MM.1S (cell line): ENCODE results near the gene CRIP3.

Experiments used
- DNase-seq: peaks from one replicate; pipeline ENCODE4 v3.0.0-alpha.2; 2015
- H2AFZ ChIP-seq: fragments of 300-600 bp; sonication (generic); 2 replicates; pipeline ENCODE4 v1.6.0; 2016; ENCODE audit warnings: antibody characterized with exemption, low read length
- H3F3A ChIP-seq: fragments of 300-600 bp; sonication (generic); 2 replicates; pipeline ENCODE4 v1.6.1; 2016; ENCODE audit warnings: mild to moderate bottlenecking, antibody characterized with exemption, low read length, moderate library complexity, mixed read lengths; ENCODE audit not compliant: insufficient read depth
- H3K27ac ChIP-seq: fragments of 300-600 bp; sonication (generic); 2 replicates; pipeline ENCODE4 v1.5.1; 2016; ENCODE audit warnings: mild to moderate bottlenecking, low read length
- H3K27me3 ChIP-seq: fragments of 300-600 bp; sonication (generic); replicated peaks from 2 replicates; pipeline ENCODE4 v1.6.0; 2016; ENCODE audit warnings: low read length; ENCODE audit not compliant: insufficient read depth
- H3K36me3 ChIP-seq: fragments of 300-600 bp; sonication (generic); replicated peaks from 2 replicates; pipeline ENCODE4 v1.6.1; 2016; ENCODE audit warnings: mild to moderate bottlenecking, low read length, mixed read lengths; ENCODE audit not compliant: insufficient read depth
- H3K4me1 ChIP-seq: fragments of 300-600 bp; sonication (generic); 2 replicates; pipeline ENCODE4 v1.6.1; 2016; ENCODE audit warnings: low read length, mixed read lengths
- H3K4me2 ChIP-seq: fragments of 300-600 bp; sonication (generic); 2 replicates; pipeline ENCODE4 v1.6.0; 2016; ENCODE audit warnings: low read depth, low read length
- H3K4me3 ChIP-seq: fragments of 300-600 bp; sonication (generic); 2 replicates; pipeline ENCODE4 v1.5.1; 2016; ENCODE audit warnings: low read length, mixed read lengths
- H3K79me2 ChIP-seq: fragments of 300-600 bp; sonication (generic); 2 replicates; pipeline ENCODE4 v1.6.1; 2016; ENCODE audit warnings: mixed run types, low read length, mixed read lengths
- H3K9ac ChIP-seq: fragments of 300-600 bp; sonication (generic); 2 replicates; pipeline ENCODE4 v1.6.1; 2016; ENCODE audit warnings: low read length, mixed read lengths
- H3K9me2 ChIP-seq: fragments of 300-600 bp; sonication (generic); replicated peaks from 2 replicates; pipeline ENCODE4 v1.6.1; 2016; ENCODE audit warnings: mild to moderate bottlenecking, low read length, mixed read lengths; ENCODE audit not compliant: insufficient read depth
- H3K9me3 ChIP-seq: fragments of 300-600 bp; sonication (generic); replicated peaks from 2 replicates; pipeline ENCODE4 v1.6.1; 2016; ENCODE audit warnings: mild to moderate bottlenecking, low read length, mixed read lengths; ENCODE audit not compliant: insufficient read depth
- H4K20me1 ChIP-seq: fragments of 300-600 bp; sonication (generic); 2 replicates; pipeline ENCODE4 v1.6.1; 2016; ENCODE audit warnings: mild to moderate bottlenecking, low read length, moderate library complexity, mixed read lengths; ENCODE audit not compliant: insufficient read depth
- EZH2 ChIP-seq: fragments of 300-600 bp; sonication (generic); optimal IDR thresholded peaks from 2 replicates; pipeline ENCODE3; 2017; ENCODE audit warnings: low read depth, mild to moderate bottlenecking, antibody characterized with exemption, low read length, mixed read lengths
- EZH2phosphoT487 ChIP-seq: fragments of 300-600 bp; sonication (generic); IDR thresholded peaks from 2 replicates; pipeline ENCODE4 v1.6.1; 2018; ENCODE audit warnings: antibody characterized with exemption, low read length
- TF ChIP-seq, protein P1 (sequence below): fragments of 300-600 bp; sonication (generic); IDR thresholded peaks from 2 replicates; pipeline ENCODE4 v1.5.1; 2016; ENCODE audit warnings: antibody characterized with exemption, low read length, mixed read lengths

Gene CRIP3

DNA sequence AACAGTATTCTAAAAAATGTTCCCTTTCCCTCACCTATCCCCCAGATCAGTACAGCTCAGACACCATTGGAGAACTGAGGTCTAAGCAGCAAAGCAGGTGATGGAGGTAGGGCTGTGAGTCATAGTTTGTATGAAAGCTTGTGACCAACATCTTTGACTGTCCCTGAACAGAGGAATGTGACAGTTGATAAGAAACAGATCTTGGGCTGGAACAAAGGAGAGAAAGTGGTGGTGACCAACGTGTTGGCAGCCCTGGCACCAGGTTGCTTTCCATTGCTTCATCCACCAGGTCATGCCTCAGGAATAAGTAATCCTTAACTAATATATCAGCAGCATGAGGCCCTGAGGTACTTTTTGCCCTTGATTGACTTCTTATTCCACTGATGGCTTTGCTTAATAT lies 19.9 kb upstream of the CRIP3 start:
- Histone ChIP-seq H2AFZ (no peak overlapping the region), H3K9ac (no peak overlapping the region), H3K27ac (no peak overlapping the region), H3K4me3 (no peak overlapping the region), H3K9me2 (no peaks in the 10 kb centered on the region), H3K27me3 (no peaks in the 10 kb centered on the region), H3K79me2 (no peaks in the 10 kb centered on the region), H3K36me3 (no peaks in the 10 kb centered on the region), H3K9me3 (no peaks in the 10 kb centered on the region), H3K4me1 (no peaks in the 10 kb centered on the region), H3K4me2 (no peak overlapping the region), H3F3A (no peaks in the 10 kb centered on the region), H4K20me1 (no peaks in the 10 kb centered on the region)
- TF ChIP-seq EZH2: no peak
- TF ChIP-seq, protein P1, sequence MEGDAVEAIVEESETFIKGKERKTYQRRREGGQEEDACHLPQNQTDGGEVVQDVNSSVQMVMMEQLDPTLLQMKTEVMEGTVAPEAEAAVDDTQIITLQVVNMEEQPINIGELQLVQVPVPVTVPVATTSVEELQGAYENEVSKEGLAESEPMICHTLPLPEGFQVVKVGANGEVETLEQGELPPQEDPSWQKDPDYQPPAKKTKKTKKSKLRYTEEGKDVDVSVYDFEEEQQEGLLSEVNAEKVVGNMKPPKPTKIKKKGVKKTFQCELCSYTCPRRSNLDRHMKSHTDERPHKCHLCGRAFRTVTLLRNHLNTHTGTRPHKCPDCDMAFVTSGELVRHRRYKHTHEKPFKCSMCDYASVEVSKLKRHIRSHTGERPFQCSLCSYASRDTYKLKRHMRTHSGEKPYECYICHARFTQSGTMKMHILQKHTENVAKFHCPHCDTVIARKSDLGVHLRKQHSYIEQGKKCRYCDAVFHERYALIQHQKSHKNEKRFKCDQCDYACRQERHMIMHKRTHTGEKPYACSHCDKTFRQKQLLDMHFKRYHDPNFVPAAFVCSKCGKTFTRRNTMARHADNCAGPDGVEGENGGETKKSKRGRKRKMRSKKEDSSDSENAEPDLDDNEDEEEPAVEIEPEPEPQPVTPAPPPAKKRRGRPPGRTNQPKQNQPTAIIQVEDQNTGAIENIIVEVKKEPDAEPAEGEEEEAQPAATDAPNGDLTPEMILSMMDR: no peak
- no peak for TF ChIP-seq EZH2phosphoT487
- DNase-seq: no peak

GRCh38 chr6:43325876-43326275 lies 17.2 kb upstream of the CRIP3 start:
- TF ChIP-seq EZH2phosphoT487 (no peak), EZH2 (no peak)
- TF ChIP-seq, protein P1: no peak
- Histone ChIP-seq H3K9me2 (no peaks in the 10 kb centered on the region), H3K4me2 (no peak overlapping the region), H3K9me3 (no peaks in the 10 kb centered on the region), H3K27me3 (no peaks in the 10 kb centered on the region), H4K20me1 (no peaks in the 10 kb centered on the region), H3K79me2 (no peaks in the 10 kb centered on the region), H2AFZ (no peak overlapping the region), H3K27ac (no peak overlapping the region), H3K9ac (no peak overlapping the region), H3K36me3 (no peaks in the 10 kb centered on the region), H3K4me3 (no peak overlapping the region), H3F3A (no peaks in the 10 kb centered on the region), H3K4me1 (no peaks in the 10 kb centered on the region)
- no peak for DNase-seq

DNA sequence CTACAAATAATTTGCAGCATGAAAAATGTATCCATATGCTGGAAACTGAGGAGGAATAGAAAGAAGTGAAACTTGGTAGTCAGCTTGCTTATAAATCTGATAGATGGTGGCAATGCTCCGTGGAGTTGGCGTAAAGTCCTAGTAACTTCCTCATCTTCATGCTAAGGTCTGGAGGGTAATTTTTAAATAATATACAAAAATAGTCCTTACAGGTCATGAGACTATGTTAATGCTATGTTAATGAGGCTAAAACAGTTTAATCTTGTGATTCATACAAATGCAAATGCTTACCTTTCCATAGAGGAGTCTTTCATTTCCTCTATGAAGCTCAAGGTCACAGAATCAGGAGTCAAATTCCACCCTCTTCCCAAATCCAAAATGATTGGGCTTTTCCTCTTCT lies 9.4 kb upstream of the CRIP3 start:
- no peaks in the 10 kb centered on the region for H3K27me3 ChIP-seq
- no peak overlapping the region for H3K4me2 ChIP-seq
- H3K9me2 ChIP-seq: no peaks in the 10 kb centered on the region
- no peaks in the 10 kb centered on the region for H3K79me2 ChIP-seq
- H4K20me1 ChIP-seq: no peaks in the 10 kb centered on the region
- H2AFZ ChIP-seq: no peak overlapping the region
- H3K27ac ChIP-seq: no peak overlapping the region
- no peaks in the 10 kb centered on the region for H3K36me3 ChIP-seq
- no peak overlapping the region for H3K4me3 ChIP-seq
- no peaks in the 10 kb centered on the region for H3K4me1 ChIP-seq
- no peak overlapping the region for H3K9ac ChIP-seq
- DNase-seq: no peak
- no peak for TF ChIP-seq EZH2phosphoT487
- TF ChIP-seq, protein P1: no peak
- no peak for TF ChIP-seq EZH2
- no peaks in the 10 kb centered on the region for H3F3A ChIP-seq
- H3K9me3 ChIP-seq: no peaks in the 10 kb centered on the region

GRCh38 chr6:43313813-43314212 lies 5.2 kb upstream of the CRIP3 start:
- Histone ChIP-seq H3K79me2 (no peaks in the 10 kb centered on the region), H3K27me3 (no peaks in the 10 kb centered on the region), H3K4me3 (no peak overlapping the region), H3K27ac (no peak overlapping the region), H2AFZ (no peak overlapping the region), H3F3A (no peaks in the 10 kb centered on the region), H4K20me1 (no peaks in the 10 kb centered on the region), H3K4me1 (no peaks in the 10 kb centered on the region), H3K9me2 (no peaks in the 10 kb centered on the region), H3K36me3 (no peaks in the 10 kb centered on the region), H3K9me3 (no peaks in the 10 kb centered on the region), H3K9ac (no peak overlapping the region), H3K4me2 (no peak overlapping the region)
- no peak for DNase-seq
- TF ChIP-seq EZH2phosphoT487 (no peak), EZH2 (no peak)
- TF ChIP-seq, protein P1: no peak
